ENCODE data around the gene VMP1. TPM values are rescaled to one million over a fixed set of nuclear protein-coding genes. Genes with fewer than 3 reads are reported as not detected.

The VMP1 gene
- total and polyA plus RNA-seq, 2 of the 13 experiments (the other 11 are each of a cell fraction or from before 2014, with no cell fraction given), result 186 to 271 TPM

- TF ChIP-seq ARID4A (CRISPR knock-in tag; IDR thresholded peaks at IDR 0.05; ENCODE audit: borderline replicate concordance), result no peak
- TF ChIP-seq CHD4 (IDR thresholded peaks at IDR 0.05; ENCODE audit: borderline replicate concordance, low read length), result no peak
- peak; percentile 59 for TF ChIP-seq NFE2L2 (IDR thresholded peaks at IDR 0.05; ENCODE audit: low read length)
- TF ChIP-seq ZUFSP (CRISPR knock-in tag; IDR thresholded peaks at IDR 0.05; ENCODE audit: borderline replicate concordance), result no peak
- TF ChIP-seq CENPT (CRISPR knock-in tag; IDR thresholded peaks at IDR 0.05; ENCODE audit: low read depth), result no peak
- TF ChIP-seq MTF1 (CRISPR knock-in tag; IDR thresholded peaks at IDR 0.05), result no peak
- peak; percentile 49; the same call in 1 of the 2 replicates for TF ChIP-seq TBX3 (IDR thresholded peaks at IDR 0.05; ENCODE audit: borderline replicate concordance)
- TF ChIP-seq ZBED4 (CRISPR knock-in tag; IDR thresholded peaks at IDR 0.05; ENCODE audit: borderline replicate concordance), result no peak
- no peak for TF ChIP-seq ATF1 (CRISPR knock-in tag; IDR thresholded peaks at IDR 0.05)
- TF ChIP-seq ZNF841 (CRISPR knock-in tag; IDR thresholded peaks at IDR 0.05; ENCODE audit: borderline replicate concordance), result no peak
- TF ChIP-seq DRAP1 (CRISPR knock-in tag; IDR thresholded peaks at IDR 0.05), result no peak; the same call in 1 of the 2 replicates
- no peak for TF ChIP-seq ZNF33B (CRISPR knock-in tag; IDR thresholded peaks at IDR 0.05)
- no peak for TF ChIP-seq GFI1 (CRISPR knock-in tag; IDR thresholded peaks at IDR 0.05; ENCODE audit: borderline replicate concordance)
- TF ChIP-seq CBX1 (IDR thresholded peaks at IDR 0.05; ENCODE audit: low read depth), result no peak
- TF ChIP-seq ZNF674 (CRISPR knock-in tag; IDR thresholded peaks at IDR 0.05; ENCODE audit: low read depth), result no peak
- no peak for TF ChIP-seq FOXA1 (IDR thresholded peaks at IDR 0.05)
- 0 out of 2 replicates have a peak, but pooled peaks have one; percentile 9 for TF ChIP-seq FOXA1 (CRISPR knock-in tag; IDR thresholded peaks at IDR 0.05)
- no peak for TF ChIP-seq ZBTB21 (CRISPR knock-in tag; IDR thresholded peaks at IDR 0.05)
Observed at GRCh38 chr17:59756236-59756818, 48.9 kb downstream of the VMP1 start (continued).
